Esophagus muscularis mucosa (tissue), 4 donors: ENCODE results near the gene GLCE.

Experiments used
- EP300 ChIP-seq: sonication (generic); formaldehyde crosslinking; IDR thresholded peaks from one replicate; pipeline ENCODE4 v1.6.1; 2017; ENCODE audit warnings: antibody characterized with exemption
- POLR2A ChIP-seq: fragments of 450-650 bp; IDR thresholded peaks from one replicate; pipeline ENCODE4 v1.6.1; 2017; ENCODE audit warnings: antibody characterized with exemption, moderate library complexity, mild to moderate bottlenecking, low read depth
- POLR2AphosphoS5 ChIP-seq, 2 donors: sonication (generic); formaldehyde crosslinking; IDR thresholded peaks; one replicate each; pipeline ENCODE4 v1.6.1; 2017; ENCODE audit warnings: antibody characterized with exemption in 2 of 2
- TF ChIP-seq, protein P1 (sequence below), 3 experiments: fragments of 200-600 bp in 2 of 3; fragments of 450-650 bp in 1 of 3; sonication (generic) in 2 of 3; IDR thresholded peaks; one replicate each; pipeline ENCODE4 v1.5.1; 2017 to 2019; ENCODE audit warnings: antibody characterized with exemption in 3 of 3, mild to moderate bottlenecking in 2 of 3, moderate library complexity in 1 of 3

DNA sequence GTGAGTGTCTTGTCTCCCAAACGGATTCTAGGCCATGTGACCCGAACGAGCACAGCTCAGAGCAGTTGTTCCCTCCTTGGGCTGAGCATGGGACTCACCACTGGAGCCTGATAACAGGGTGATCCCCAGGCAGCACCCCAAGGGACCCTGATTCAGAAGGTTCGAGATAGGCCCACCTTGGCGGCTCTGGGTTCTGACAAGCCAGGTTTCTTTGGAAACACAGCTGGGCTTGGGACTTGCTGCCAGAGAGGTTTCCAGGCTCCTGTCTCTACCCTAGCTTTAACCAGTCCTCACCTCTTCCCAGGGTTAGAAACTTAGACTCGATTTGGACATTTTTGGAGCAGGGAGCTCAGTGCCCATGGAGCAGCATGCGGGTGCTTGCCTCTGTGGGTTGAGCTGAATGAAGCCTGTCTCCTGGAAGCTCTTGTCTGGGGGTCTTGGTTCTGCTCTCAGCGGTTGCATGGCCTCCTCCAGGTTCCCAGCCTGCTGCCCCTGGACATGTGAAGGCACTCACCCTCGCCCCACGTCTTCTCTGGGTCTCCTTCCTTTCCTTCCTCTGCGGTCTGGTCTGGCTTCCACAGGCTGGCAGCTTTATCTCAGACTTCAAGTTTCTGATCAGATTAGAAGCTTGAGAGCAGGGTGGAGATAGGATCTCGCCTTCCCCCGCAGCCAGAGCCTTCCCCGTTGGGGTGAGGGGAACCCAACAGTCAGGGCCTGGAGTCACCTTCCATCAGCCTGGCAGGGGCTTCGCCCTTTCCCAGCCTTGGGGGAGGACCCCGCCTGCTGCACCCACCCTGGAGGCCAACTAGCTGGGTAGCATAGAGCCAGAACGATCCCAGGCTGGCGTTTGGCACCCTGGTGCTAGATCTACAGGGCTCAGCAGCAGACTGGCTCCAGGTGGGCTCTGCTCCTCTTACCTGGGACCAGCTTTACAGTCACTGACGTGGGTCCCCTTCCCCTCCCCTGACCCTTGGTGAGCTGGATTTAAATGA lies 159.2 kb downstream of the GLCE start:
- no peak for TF ChIP-seq POLR2AphosphoS5 (IDR thresholded peaks at IDR 0.05)
- TF ChIP-seq, protein P1, sequence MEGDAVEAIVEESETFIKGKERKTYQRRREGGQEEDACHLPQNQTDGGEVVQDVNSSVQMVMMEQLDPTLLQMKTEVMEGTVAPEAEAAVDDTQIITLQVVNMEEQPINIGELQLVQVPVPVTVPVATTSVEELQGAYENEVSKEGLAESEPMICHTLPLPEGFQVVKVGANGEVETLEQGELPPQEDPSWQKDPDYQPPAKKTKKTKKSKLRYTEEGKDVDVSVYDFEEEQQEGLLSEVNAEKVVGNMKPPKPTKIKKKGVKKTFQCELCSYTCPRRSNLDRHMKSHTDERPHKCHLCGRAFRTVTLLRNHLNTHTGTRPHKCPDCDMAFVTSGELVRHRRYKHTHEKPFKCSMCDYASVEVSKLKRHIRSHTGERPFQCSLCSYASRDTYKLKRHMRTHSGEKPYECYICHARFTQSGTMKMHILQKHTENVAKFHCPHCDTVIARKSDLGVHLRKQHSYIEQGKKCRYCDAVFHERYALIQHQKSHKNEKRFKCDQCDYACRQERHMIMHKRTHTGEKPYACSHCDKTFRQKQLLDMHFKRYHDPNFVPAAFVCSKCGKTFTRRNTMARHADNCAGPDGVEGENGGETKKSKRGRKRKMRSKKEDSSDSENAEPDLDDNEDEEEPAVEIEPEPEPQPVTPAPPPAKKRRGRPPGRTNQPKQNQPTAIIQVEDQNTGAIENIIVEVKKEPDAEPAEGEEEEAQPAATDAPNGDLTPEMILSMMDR (IDR thresholded peaks at IDR 0.05) = no peak
- no peak for TF ChIP-seq POLR2A
- TF ChIP-seq EP300 = no peak
